Stomach (tissue), 4 donors: ENCODE results near the gene RIMBP2.

ENCODE experiments used
- CTCF ChIP-seq, 7 experiments: fragments of 450-650 bp in 4 of 7; fragments of 200-600 bp in 3 of 7; sonication (generic) in 3 of 7; IDR thresholded peaks; one replicate each; pipeline ENCODE4 v1.5.1; 2016 to 2019; ENCODE audit warnings: antibody characterized with exemption in 7 of 7, control low read depth in 2 of 7, mild to moderate bottlenecking in 1 of 7
- POLR2A ChIP-seq, 4 donors: fragments of 450-650 bp; IDR thresholded peaks; one replicate each; pipeline ENCODE4 v1.6.1; 2016; ENCODE audit warnings: antibody characterized with exemption in 4 of 4, control low read depth in 2 of 4, mild to moderate bottlenecking in 1 of 4, moderate library complexity in 1 of 4

DNA sequence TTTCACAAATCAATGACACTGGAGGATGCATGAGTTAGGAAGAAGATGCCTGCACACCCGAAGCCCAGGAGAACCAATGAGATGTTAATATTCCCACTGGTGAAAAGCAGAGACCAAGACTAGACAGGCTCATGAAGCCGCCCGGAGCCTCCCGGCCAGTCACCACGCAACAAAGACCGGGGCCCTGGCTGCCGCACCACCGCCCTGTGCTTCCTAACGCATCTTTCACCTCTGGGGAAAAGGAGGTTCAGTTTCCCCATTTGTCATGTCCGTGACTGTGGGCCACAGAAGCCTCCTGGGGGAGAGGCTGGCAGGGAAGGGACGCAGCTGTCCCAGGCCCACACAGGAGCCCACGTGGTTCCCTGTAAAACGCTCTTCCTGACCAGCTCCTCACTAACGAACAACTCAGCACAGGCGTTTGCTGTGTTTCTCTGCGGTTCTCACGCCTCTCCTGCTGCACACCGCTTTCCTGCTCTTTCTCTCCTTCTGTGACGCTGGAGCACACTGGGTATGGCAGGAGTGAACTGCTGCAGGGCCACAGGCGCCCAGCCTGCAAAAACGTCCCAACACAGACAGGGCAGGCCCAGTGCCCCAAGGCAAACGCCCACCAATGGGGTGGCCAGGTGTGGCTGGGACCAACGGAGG lies 10.8 kb downstream of the RIMBP2 start:
- TF ChIP-seq CTCF (IDR thresholded peaks at IDR 0.05), result no peak
- TF ChIP-seq POLR2A (IDR thresholded peaks at IDR 0.05), result no peak
